GM12874 (cell line): ENCODE measurements around the gene CHIC1.

Experiments
- CTCF ChIP-seq: IDR thresholded peaks from 2 replicates; pipeline ENCODE4 v1.5.1; 2011; ENCODE audit warnings: low read depth, mild to moderate bottlenecking, control low read depth, low read length, moderate library complexity; ENCODE audit not compliant: insufficient read depth

Gene CHIC1

DNA sequence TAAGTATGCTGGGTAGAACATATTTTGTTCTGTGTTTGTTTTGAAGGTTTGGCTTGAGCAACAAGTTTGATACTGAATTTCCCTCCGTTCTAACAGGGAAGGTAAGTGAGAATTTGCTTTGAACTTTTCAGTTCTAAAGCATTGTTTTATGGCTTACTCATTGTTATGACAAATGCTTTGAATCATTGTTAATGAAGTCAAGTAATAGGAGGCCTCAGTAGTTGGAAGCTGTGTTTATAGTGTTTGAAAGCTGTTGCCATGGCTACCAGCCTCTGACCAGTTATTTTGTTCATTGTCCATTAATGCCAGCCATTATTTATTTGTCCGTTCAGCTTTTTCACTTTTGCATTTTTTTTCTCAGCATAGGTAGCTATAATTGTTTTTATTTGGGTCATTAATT, 14.4 kb downstream of the CHIC1 start:
- no peak for TF ChIP-seq CTCF

- no peak for TF ChIP-seq CTCF
These were observed 18.1 kb downstream of the CHIC1 start for GRCh38 chrX:73581002-73581628.

GRCh38 chrX:73615022-73615421, 52.0 kb downstream of the CHIC1 start:
- TF ChIP-seq CTCF, result no peak

DNA sequence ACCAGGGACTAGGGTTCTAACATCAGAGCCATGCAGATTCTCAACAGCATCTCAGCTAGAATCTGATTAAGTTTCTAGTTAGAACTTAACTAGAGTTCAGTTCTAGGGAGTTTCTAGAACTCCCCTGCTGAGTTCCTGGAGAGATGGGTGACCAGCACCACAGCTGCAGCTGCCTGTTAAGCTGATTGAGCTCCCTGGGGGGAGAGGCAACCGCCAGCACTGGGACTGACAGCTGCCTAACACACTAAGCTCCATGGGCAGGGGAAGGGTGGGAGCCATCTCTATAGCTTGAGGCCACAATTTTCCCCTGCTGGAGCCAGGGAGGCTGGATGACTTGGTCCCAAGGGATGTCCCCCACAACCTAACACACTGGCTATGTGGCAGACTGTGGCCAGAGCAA, 84.2 kb downstream of the CHIC1 start:
- no peak for TF ChIP-seq CTCF

DNA sequence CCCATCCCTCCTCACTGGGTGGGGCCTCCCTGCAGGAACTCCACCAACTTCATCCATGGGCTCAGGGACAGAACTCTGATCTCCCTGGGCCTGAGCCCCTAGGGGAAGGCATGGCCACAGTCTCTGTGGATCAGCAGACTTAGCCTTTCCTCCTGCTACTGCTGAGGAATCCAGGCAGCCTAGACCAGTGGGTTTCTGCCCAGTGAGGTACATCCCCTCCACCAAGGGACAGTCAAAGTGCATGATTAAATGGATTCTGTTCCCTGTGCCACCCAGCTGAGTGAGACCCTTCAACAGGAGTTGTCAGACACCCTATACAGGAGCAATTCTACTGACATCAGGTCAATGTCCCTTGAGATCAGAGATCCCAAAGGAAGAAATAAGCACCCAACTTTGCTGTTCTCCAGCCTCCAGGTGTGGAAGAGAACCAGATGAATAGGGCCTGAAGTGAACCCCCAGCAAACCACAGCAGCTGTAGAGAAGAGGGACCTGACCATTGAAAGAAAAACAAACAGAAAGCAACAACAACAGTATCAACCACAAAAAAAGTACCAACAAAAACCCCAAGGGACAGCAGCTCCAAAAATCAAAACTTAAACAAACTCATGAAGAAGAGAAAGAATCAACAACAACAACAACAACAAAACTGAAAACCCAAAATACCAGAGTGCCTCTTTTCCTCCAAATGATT, 84.8 kb downstream of the CHIC1 start:
- TF ChIP-seq CTCF, result no peak

DNA sequence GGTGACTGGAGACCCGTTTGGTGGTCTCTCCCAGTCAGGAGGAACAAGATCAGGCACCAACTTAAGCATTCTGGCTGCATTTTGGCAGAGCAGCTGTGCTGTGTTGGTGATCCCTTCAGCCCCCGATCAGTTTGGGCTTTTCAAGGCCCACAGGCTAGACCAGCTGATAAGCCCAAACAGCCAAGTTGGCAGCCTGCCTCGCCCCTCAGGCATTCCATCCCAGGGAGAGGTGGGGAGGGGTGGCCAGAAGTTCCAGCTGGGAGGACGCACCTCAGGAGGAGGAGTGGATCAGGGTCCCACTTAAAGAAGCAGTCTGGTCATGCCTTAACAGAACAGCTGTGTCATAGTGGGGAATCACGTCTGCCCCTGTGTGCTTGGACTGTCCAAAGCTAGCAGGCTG, 105.8 kb downstream of the CHIC1 start:
- no peak for TF ChIP-seq CTCF

- TF ChIP-seq CTCF, result no peak
These were observed 118.4 kb downstream of the CHIC1 start for GRCh38 chrX:73681408-73681807.
